Activated CD4-positive, alpha-beta memory T cell treated with anti-CD3 and anti-CD28 coated beads for 36 hours (primary cell): Measurements from ENCODE around the gene DNER. TPM values are rescaled to one million over a fixed set of nuclear protein-coding genes. Genes with fewer than 3 reads are reported as not detected.

ENCODE experiments used
- CTCF ChIA-PET: fragments of 350-600 bp; sonication (Branson Sonifier 250); formaldehyde crosslinking; loops from one replicate; lab custom pipeline; 2021; ENCODE audit warnings: antibody characterized with exemption, inconsistent platforms; lab: Charles Lee
- POLR2A ChIA-PET: fragments of 350-600 bp; sonication (Branson Sonifier 250); formaldehyde crosslinking; loops from one replicate; lab custom pipeline; 2021; ENCODE audit warnings: antibody characterized with exemption; lab: Charles Lee
- DNase-seq: peaks from one replicate; pipeline ENCODE4 v3.0.0-alpha.2; 2020
- H3K27ac Mint-ChIP-seq: one replicate; pipeline ENCODE4 v1.8.0; 2021; ENCODE audit warnings: mixed read lengths
- H3K27me3 Mint-ChIP-seq: one replicate; pipeline ENCODE4 v1.8.0; 2021; ENCODE audit warnings: mixed read lengths
- H3K36me3 Mint-ChIP-seq: one replicate; pipeline ENCODE4 v1.8.0; 2021; ENCODE audit warnings: mixed read lengths
- H3K4me1 Mint-ChIP-seq: one replicate; pipeline ENCODE4 v1.8.0; 2021; ENCODE audit warnings: low read depth, mixed read lengths
- H3K4me3 Mint-ChIP-seq: one replicate; pipeline ENCODE4 v1.8.0; 2021; ENCODE audit warnings: mild to moderate bottlenecking, mixed read lengths
- H3K9me3 Mint-ChIP-seq: one replicate; pipeline ENCODE4 v1.8.0; 2021; ENCODE audit warnings: mixed read lengths
- intact Hi-C: fragments of 100-400 bp; cut with micrococcal nuclease; formaldehyde crosslinking; loops from one replicate; pipeline ENCODE4 v1.15.1; 2023
- total RNA-seq, 2 experiments: library from RNA; stranded (reverse); gene quantifications; one replicate each; pipeline ENCODE4 v1.2.3, GENCODE V29; 2021

DNER gene
- total RNA-seq, 2 experiments from 2014 or later: not detected

DNA sequence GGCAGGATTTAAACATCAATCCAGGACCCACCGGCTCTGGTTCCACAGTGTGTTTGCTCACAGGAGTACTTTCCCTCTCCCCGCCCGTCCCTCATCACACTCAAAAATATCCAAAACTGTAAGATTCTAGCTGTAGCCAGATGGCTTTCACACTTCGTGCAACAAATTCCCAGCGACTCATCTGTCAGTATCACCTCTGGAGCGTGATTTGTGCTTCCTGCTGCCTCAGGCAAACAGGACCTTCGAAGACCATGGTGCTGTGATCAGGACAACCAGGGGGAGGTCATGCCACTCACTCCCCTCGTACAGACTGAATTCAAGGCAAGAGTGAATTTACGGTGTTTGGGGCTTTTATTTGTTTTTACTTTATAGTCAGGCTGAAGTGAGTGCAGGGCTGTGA lies 288.8 kb downstream of the DNER start:
- Mint-ChIP-seq H3K4me1 (no peaks in the 10 kb centered on the region), H3K4me3 (no peak overlapping the region), H3K9me3 (no peaks in the 10 kb centered on the region), H3K36me3 (no peaks in the 10 kb centered on the region), H3K27ac (no peak overlapping the region), H3K27me3 (peaks cover 2% of the 10 kb centered on the region)
- ChIA-PET POLR2A (no interaction called here), CTCF (no interaction called here)
- no peak for DNase-seq
- intact Hi-C loops: no loop called here

DNA sequence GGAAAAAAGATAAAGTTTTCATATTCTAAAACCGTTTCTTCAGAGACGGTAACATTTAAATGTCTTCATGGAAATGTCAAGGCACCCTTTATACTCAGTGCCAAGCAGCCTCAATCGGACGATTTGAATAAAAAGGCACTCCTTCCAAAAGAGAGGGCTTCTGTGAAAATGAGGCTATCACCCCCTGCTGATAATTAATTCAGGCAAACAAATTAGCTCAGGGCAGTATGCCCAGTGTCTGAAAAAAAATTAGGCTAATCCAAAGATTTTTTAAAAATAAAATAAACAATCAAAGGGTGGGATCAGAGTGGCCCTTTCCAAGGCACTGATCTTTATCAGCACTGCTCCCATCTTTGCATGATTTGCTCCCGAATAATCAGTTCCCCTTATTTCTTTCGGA lies 292.3 kb downstream of the DNER start:
- intact Hi-C loops: loop anchor here (2.0 kb wide), 1 partner anchor 17 kb away; no protein-coding TSS in a partner anchor
- POLR2A ChIA-PET: no interaction called here
- Mint-ChIP-seq H3K36me3 (no peaks in the 10 kb centered on the region), H3K4me3 (no peak overlapping the region), H3K27ac (no peak overlapping the region), H3K27me3 (peaks cover 2% of the 10 kb centered on the region), H3K4me1 (no peaks in the 10 kb centered on the region), H3K9me3 (no peaks in the 10 kb centered on the region)
- DNase-seq: no peak
- CTCF ChIA-PET: no interaction called here

GRCh38 chr2:229419158-229419557 lies 295.2 kb downstream of the DNER start:
- CTCF ChIA-PET: no interaction called here
- H3K36me3 Mint-ChIP-seq: no peaks in the 10 kb centered on the region
- no peak overlapping the region for H3K27ac Mint-ChIP-seq
- no peaks in the 10 kb centered on the region for H3K9me3 Mint-ChIP-seq
- DNase-seq: no peak
- H3K4me3 Mint-ChIP-seq: no peak overlapping the region
- no peaks in the 10 kb centered on the region for H3K27me3 Mint-ChIP-seq
- intact Hi-C loops: no loop called here
- POLR2A ChIA-PET: no interaction called here
- no peaks in the 10 kb centered on the region for H3K4me1 Mint-ChIP-seq

- ChIA-PET CTCF (no interaction called here), POLR2A (no interaction called here)
- H3K27ac Mint-ChIP-seq: no peak overlapping the region
- DNase-seq: no peak
- no peaks in the 10 kb centered on the region for H3K9me3 Mint-ChIP-seq
- H3K4me1 Mint-ChIP-seq: no peaks in the 10 kb centered on the region
- no peaks in the 10 kb centered on the region for H3K27me3 Mint-ChIP-seq
- no peak overlapping the region for H3K4me3 Mint-ChIP-seq
- intact Hi-C loops: no loop called here
- no peaks in the 10 kb centered on the region for H3K36me3 Mint-ChIP-seq
These were observed 296.4 kb downstream of the DNER start for GRCh38 chr2:229417916-229418315.

GRCh38 chr2:229417176-229417575 lies 297.2 kb downstream of the DNER start:
- Mint-ChIP-seq H3K4me3 (no peak overlapping the region), H3K27me3 (no peaks in the 10 kb centered on the region), H3K4me1 (no peaks in the 10 kb centered on the region), H3K9me3 (no peaks in the 10 kb centered on the region), H3K27ac (no peak overlapping the region), H3K36me3 (no peaks in the 10 kb centered on the region)
- ChIA-PET CTCF (no interaction called here), POLR2A (no interaction called here)
- intact Hi-C loops: no loop called here
- no peak for DNase-seq

DNA sequence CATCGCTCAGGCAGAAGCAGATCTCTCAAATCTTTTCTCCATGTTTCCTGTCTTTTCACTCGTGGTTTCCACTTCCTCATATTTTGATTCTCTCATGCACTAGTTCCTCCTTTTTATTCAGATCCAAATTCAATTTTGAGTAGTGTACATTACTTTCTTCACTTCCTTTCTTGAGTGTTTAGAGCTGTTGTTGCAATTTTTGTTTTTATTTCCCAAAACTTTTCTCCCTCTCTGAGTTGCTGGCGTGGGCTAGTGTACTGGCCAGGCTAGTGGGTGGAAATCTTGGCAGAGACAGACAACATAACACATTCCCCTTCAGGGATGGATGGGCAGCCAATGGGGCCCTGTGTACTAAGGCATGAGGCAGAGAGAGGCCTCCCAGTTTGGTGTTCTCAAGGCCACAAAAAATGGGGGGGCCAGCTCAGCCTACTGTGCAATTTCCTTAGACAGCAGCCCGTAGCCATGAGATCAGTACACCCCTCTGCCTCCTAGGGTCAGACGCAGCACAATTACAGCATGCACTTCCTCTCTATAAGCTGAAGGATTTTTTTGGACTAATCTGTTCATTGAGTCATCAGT lies 298.1 kb downstream of the DNER start:
- Mint-ChIP-seq H3K36me3 (no peaks in the 10 kb centered on the region), H3K27me3 (no peaks in the 10 kb centered on the region), H3K9me3 (no peaks in the 10 kb centered on the region), H3K27ac (no peak overlapping the region), H3K4me1 (no peaks in the 10 kb centered on the region), H3K4me3 (no peak overlapping the region)
- intact Hi-C loops: no loop called here
- POLR2A ChIA-PET: no interaction called here
- CTCF ChIA-PET: no interaction called here
- no peak for DNase-seq

GRCh38 chr2:229414631-229415030 lies 299.7 kb downstream of the DNER start:
- H3K9me3 Mint-ChIP-seq: no peaks in the 10 kb centered on the region
- H3K27ac Mint-ChIP-seq: no peak overlapping the region
- no peak for DNase-seq
- intact Hi-C loops: no loop called here
- ChIA-PET POLR2A (no interaction called here), CTCF (no interaction called here)
- H3K4me1 Mint-ChIP-seq: no peaks in the 10 kb centered on the region
- no peaks in the 10 kb centered on the region for H3K36me3 Mint-ChIP-seq
- H3K27me3 Mint-ChIP-seq: no peaks in the 10 kb centered on the region
- H3K4me3 Mint-ChIP-seq: no peak overlapping the region

DNA sequence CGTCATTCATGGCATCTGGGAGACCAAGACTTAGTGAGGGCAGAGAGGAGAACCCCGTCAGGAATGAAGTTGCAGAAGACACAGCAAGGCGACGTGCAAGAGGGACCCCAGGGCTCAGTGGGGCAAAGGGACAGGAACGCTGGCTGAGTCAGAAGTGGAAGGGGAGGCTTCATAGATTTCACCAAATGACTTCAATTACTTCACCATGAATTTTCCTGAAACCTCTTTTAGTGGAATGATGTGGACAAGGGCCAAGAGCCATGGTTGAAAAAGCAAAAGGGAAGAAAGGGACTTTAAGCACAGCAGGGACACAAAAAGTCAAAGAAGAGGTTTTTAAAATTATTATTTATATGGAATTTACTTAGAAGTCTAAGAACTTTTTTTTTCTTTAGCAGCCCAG lies 301.7 kb downstream of the DNER start:
- CTCF ChIA-PET: no interaction called here
- Mint-ChIP-seq H3K27me3 (no peaks in the 10 kb centered on the region), H3K36me3 (no peaks in the 10 kb centered on the region), H3K4me3 (no peak overlapping the region), H3K4me1 (no peaks in the 10 kb centered on the region), H3K27ac (no peak overlapping the region), H3K9me3 (no peaks in the 10 kb centered on the region)
- DNase-seq: no peak
- intact Hi-C loops: no loop called here
- POLR2A ChIA-PET: no interaction called here

DNA sequence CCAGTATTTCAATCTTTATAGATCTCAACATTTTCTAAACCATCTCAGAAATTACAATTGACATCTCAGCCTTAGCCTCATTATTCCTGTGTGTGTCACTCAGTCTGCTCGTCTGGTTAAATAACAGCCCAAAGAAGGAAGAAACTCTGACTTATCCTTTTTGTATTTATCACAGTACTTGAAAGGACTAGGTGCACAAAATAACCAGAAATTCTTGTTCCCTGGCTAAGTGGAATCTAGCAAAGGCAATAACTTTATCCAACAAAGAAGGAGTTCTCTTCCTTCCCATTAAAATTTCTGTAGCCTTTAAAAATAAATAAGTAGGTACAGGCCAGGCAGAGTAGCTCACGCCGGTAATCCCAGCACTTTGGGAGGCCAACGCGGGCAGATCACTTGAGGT lies 303.4 kb downstream of the DNER start:
- intact Hi-C loops: no loop called here
- no peak for DNase-seq
- Mint-ChIP-seq H3K27me3 (no peaks in the 10 kb centered on the region), H3K27ac (no peak overlapping the region), H3K4me1 (no peaks in the 10 kb centered on the region), H3K9me3 (no peaks in the 10 kb centered on the region), H3K36me3 (no peaks in the 10 kb centered on the region), H3K4me3 (no peak overlapping the region)
- ChIA-PET POLR2A (no interaction called here), CTCF (no interaction called here)

DNA sequence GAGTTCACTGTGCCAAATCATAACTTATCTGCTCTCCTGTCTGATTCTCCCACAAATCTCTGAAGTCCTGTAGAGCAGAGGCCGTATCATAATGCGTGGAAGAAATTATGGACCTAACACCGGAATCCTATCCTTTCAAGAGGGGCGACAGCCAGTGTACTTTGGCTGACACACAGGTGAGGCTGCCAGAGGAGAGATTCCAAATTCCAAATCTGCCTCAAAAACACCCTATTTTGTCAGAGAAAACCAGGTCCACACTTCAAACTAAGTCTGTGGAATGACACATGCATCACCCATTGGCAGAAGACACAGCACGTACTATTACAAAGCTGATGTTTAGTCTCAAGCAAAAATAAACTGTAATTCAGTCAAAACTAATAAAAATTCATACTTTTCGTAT lies 304.1 kb downstream of the DNER start:
- no peak for DNase-seq
- Mint-ChIP-seq H3K4me1 (no peaks in the 10 kb centered on the region), H3K36me3 (no peaks in the 10 kb centered on the region), H3K9me3 (no peaks in the 10 kb centered on the region), H3K27me3 (no peaks in the 10 kb centered on the region), H3K27ac (no peak overlapping the region), H3K4me3 (no peak overlapping the region)
- CTCF ChIA-PET: no interaction called here
- intact Hi-C loops: no loop called here
- POLR2A ChIA-PET: no interaction called here

GRCh38 chr2:229409751-229410181 lies 304.6 kb downstream of the DNER start:
- H3K36me3 Mint-ChIP-seq: no peaks in the 10 kb centered on the region
- H3K9me3 Mint-ChIP-seq: no peaks in the 10 kb centered on the region
- POLR2A ChIA-PET: no interaction called here

DNA sequence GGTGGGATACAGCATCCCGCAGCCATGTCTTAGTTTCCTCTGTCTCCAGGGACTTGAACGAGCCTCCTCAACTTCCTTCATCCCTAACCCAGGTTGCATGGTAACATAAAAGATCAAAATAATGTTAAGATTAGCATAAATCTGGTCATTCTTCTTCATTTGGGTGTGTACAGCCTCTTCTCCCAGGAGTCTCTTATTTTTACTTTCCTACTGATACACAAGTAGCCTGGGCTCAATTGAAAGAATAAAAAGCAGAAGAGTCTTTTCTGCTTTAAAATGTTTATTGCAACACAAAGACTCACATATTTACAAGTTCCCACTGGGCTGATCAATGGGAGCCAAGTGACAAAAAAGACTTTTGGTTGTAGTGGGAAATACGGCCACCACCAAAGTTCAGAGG lies 305.4 kb downstream of the DNER start:
- CTCF ChIA-PET: no interaction called here
- Mint-ChIP-seq H3K36me3 (no peaks in the 10 kb centered on the region), H3K4me1 (no peaks in the 10 kb centered on the region), H3K27ac (no peak overlapping the region), H3K9me3 (no peaks in the 10 kb centered on the region), H3K27me3 (no peaks in the 10 kb centered on the region), H3K4me3 (no peak overlapping the region)
- no peak for DNase-seq
- POLR2A ChIA-PET: no interaction called here
- intact Hi-C loops: no loop called here

More at GRCh38 chr2:229409751-229410181, 304.6 kb downstream of the DNER start:
- CTCF ChIA-PET: no interaction called here
- intact Hi-C loops: no loop called here
- Mint-ChIP-seq H3K4me3 (no peak overlapping the region), H3K27me3 (no peaks in the 10 kb centered on the region), H3K27ac (no peak overlapping the region), H3K4me1 (no peaks in the 10 kb centered on the region)
- no peak for DNase-seq

DNA sequence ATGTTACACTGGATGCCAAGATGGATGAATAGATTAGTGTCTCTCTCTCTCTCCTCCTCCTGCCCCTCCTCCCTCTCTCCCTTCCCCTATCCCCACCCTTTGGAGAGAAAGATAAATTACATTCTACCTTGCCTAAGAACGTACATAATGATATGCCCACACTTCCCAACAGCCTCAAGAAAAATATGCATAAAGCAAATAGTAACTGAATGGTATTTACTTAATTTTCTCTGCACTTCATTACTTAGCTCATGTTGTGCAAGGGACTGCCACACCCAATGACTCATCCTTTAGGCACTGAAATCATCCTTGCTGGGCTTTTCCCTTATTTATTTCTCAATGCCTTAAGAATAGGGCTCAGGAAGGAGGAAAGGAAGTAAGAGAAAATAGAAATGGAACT lies 306.0 kb downstream of the DNER start:
- Mint-ChIP-seq H3K4me3 (no peak overlapping the region), H3K4me1 (no peaks in the 10 kb centered on the region), H3K36me3 (no peaks in the 10 kb centered on the region), H3K27ac (no peak overlapping the region), H3K27me3 (no peaks in the 10 kb centered on the region), H3K9me3 (no peaks in the 10 kb centered on the region)
- CTCF ChIA-PET: interaction anchor here (0.5 kb wide), 1 partner anchor 15 kb away, joined by 3 read pairs; no protein-coding TSS in a partner anchor
- DNase-seq: no peak
- intact Hi-C loops: no loop called here
- POLR2A ChIA-PET: no interaction called here
